Erythroblast (primary cell): ENCODE measurements around the gene CRYBG1.

Experiments
- GATA1 ChIP-seq: IDR thresholded peaks from 2 replicates; pipeline ENCODE4 v1.6.1; 2011; ENCODE audit warnings: low read depth, mild to moderate bottlenecking, control low read depth, low read length, moderate library complexity
- POLR2A ChIP-seq: IDR thresholded peaks from 2 replicates; pipeline ENCODE4 v1.6.1; 2011; ENCODE audit warnings: mild to moderate bottlenecking, low read length

DNA sequence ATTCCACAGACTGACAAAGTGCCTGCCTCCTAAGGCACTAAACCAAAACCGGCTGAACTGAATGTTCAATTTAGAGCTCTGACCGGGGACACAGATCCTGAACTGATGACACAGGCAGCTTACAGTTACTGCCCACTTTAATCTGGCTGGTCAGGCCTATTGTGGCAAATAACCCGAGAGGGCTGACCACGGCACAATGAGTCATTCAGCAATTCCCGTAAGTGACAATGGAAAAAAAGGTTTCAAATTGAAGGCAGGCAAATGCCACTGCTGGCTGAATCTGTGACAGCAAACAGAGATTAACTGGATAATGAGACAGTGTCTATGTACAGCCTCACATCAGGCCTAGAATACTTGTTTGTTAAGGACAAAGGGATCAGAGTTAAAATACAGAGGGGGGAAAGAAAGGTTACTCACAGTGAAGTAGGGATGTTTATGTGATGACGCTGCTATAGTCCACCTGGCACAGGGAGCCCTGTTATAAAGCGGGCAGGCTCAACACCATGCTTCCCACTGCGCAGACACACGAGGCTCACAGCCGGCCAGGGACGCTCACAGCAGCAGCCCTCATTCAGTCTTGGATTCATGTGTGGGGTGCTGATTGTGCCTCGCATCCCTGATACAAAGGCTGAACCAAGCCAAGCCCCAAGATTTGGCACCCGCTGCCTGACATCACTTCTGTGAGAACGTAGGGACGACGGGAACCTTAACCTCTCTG, 214.4 kb downstream of the CRYBG1 start:
- TF ChIP-seq POLR2A (no peak), GATA1 (no peak)
